Effector CD4-positive, alpha-beta T cell (primary cell): Measurements from ENCODE around the gene CMTM1.

Experiments
- DNase-seq: peaks from one replicate; pipeline ENCODE4 v3.0.0-alpha.2; 2020

CMTM1 gene

GRCh38 chr16:66539623-66540469, 26.4 kb upstream of the CMTM1 start:
- DNase-seq: no peak

DNA sequence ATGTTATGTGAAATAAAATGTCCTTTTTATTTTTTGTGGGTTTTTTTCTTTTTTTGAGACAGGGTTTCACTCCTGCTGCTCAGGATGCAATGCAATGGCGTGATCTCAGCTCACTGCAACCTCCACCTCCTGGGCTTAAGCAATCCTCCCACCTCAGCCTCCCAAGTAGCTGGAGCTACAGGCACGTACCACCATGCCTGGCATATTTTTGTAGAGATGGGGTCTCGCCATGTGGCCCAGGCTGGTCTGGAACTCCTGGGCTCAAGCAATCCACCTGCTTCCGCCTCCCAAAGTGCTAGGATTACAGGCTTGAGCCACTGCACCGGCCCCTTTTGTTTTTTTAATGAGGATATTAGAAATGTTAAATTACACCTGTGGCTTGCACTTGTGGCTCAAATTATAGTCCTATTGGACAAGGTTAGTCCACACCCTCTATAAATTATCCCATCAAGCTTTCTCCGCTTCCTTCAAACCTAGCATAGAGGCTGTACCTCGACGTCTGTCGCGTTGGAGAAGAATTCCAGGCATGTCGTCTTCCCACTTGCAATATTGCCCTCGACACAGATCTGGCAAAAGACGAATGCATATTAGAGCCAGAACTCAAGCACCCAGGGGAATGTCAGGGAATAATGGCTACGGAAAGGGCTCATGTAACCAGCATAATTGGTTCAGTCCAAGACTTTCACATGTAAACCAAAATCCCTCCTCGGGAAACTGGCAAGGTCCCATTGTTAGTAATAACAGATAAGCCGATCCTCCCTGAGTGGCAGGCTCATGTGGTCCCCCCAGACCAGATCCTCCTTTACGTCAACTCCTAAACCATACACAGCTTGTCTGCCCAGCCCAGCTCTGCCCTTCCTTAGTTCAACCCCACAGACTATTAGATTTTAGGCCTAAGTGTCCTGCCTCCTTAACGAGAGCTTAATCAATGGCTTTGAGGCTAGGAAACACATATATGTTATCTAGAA, 24.6 kb upstream of the CMTM1 start:
- no peak for DNase-seq

DNA sequence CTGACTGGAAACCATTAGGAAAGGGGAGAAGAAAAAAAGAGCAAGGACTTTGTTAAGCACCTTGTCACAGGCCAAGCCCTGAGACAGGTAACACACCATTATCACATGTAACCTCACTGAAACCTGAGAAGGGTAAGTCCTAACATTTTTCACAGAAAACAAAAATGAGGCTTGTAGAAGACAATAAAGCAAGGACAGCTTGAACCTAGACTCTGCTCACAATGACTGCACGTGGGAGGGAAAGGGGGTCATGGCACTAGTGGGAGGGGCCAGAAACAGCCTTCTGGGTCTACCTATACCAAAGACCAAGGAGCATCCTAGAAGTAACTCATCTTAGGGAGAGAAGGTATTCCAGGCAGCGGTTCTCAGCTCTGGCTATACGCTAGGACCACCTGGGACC, 23.8 kb upstream of the CMTM1 start:
- DNase-seq: no peak

- DNase-seq: no peak
Measured at GRCh38 chr16:66543541-66543940, 22.7 kb upstream of the CMTM1 start.

- DNase-seq: no peak
Measured at GRCh38 chr16:66544016-66544757, 22.1 kb upstream of the CMTM1 start.

DNA sequence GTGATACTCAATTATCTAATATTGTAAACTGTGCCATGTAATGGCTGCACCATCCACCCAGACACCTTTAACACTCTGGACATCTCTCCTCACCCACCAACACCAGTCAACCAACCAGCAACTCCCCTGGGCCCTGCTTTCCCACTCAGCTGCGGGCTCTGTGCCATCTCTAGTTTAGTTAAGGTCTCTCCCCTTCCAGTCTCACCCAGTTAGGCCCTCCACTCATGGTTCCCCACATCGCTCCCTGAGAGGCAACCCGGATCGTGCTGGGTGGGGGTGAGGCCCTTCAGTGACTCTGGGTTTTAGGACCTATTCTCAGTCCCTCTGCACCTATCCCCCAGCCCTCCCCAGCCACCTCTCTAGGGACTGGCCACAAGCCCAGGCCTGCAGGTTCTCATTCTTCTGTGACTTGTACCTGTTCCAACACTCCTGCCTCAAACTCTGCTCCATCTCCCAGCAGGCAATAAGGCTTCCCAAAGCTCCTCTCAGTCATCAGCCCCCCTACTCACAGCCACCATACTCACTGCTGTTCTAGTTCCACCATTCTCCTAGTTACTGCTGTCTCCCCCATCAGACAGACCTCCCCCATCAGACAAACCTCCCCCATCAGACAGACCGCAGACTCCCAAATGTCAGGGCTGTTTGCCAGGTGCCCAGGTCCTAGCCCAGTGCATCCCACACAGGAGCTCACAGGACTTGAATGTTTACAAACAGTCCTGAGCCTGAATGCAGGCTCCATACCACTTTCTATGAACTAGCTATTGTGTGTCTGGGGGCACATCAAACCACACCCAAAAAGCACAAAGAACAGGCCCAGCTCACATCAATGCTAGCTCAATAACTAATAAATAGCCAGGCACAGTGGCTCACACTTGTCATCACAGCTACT, 18.9 kb upstream of the CMTM1 start:
- DNase-seq: no peak

- DNase-seq: no peak
Measured at GRCh38 chr16:66548068-66548467, 18.2 kb upstream of the CMTM1 start.

DNA sequence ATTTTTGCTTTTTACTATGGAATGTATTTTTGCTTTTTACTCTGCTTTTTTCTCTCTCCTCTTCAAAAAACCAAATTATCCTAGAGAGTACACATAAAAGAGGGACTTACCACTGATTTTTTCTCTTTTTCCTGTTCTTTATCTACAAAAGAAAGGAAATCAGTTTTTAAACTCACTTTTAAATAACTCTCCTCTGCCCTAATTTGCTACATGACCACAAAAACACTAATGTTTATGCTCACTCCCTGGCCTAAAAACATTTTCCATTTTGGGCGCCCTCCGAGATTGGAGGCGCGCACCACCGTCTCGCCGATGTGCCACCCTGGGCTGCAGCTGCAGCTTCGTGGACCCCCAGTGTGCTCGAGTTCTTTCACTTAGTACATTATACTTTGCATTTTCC, 17.4 kb upstream of the CMTM1 start:
- DNase-seq: no peak

- DNase-seq: peak; percentile 39
Measured at GRCh38 chr16:66549284-66550131, 16.7 kb upstream of the CMTM1 start, which contains the start of gene TK2. Gene TK2, minus strand, starts transcription at chr16:66550122. Its CDS starts 61 bp downstream, at chr16:66550061.

GRCh38 chr16:66551348-66551759, 14.9 kb upstream of the CMTM1 start:
- DNase-seq: peak; percentile 56

DNA sequence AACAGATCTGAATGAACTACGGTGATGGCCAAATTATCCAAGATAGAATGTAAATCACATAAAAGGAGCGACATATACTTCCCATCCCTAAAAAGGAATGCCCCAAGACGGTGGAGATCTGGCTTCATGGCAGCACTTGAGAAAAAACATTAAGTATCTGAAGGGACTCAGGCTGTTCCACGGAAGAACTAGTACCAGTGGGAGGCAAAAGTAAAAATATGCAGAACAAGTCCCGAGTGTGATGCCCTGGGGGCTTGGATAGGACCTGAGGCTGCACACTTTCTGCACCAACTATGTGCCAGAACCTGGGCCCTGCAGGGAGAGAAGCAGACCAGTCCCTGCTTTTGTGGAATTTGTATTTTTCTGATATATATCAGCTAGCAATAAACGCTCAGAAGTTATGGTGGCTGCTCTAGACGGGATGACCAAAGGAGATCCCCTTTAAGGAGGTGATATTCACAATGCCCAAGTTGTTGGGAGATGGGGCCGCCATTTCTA, 14.4 kb upstream of the CMTM1 start:
- DNase-seq: no peak

GRCh38 chr16:66552286-66553177, 13.7 kb upstream of the CMTM1 start, which contains the start of gene CKLF:
Gene CKLF, plus strand, starts transcription at chr16:66552576. Its CDS starts 140 bp downstream, at chr16:66552716.
- DNase-seq: peak; percentile 84

GRCh38 chr16:66553223-66553622, 13.0 kb upstream of the CMTM1 start:
- DNase-seq: no peak

DNA sequence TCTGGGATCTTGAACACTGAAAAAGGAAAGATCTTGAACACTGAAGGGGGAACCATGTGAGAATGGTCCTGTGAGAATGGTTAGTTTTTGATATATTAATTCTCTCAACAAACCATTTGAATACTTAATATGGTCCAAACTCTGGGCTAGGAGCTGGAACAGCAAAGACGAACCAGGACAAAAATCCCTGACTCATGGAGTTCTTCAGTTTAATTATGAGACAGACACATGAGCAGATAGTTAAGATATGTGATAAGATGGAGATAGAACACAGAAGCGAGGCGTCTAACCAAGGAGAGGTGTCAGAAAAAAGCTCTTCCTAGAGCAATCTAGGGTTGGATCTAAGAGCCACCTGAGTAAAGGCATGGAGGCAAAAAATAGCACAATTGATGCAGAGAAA, 12.2 kb upstream of the CMTM1 start:
- DNase-seq: no peak

DNA sequence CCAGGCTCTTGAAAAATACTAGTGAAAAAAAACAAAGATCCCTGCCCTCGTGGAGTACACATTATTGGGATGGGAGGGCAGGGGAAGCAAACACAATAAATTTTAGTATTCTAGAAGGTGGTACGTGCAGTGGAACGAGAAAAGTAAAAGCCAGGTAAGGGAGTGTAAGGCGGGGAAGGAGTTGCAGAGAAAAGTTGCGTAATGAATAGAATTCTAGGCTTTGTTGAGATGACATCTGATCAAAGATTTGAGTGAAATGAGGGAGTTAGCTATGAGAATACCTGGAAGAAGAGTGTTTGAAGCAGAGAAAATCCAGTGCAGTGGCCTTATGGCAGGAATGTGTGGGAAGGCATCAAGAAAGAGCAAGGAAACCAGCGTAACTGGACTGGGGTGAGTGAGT, 11.7 kb upstream of the CMTM1 start:
- DNase-seq: no peak

GRCh38 chr16:66560107-66560506, 6.1 kb upstream of the CMTM1 start:
- no peak for DNase-seq

GRCh38 chr16:66561381-66562080, 4.7 kb upstream of the CMTM1 start:
- DNase-seq: no peak

DNA sequence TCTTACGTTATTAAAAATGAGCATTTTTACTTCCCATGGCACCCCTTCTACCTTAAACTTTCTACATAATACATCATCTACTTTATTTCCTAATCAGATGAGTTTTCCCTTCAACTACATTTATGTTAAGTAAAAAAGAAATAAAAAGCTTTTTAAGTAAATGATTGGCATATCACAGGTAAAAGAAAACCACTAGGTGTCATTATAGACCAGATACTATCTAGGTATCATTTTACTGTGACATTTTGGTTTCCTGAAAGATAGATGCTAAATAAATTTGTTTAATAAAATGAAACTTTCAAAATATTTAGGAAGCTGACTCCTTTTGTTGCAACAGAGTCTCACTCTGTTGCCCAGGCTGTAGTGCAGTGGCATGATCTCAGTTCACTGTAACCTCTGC, 3.8 kb upstream of the CMTM1 start:
- DNase-seq: no peak

GRCh38 chr16:66562986-66563385, 3.3 kb upstream of the CMTM1 start:
- no peak for DNase-seq
